OCI-LY7 (cell line): ENCODE measurements around the gene ATP1B1.

Source experiments
- CTCF ChIP-seq: fragments of 200-600 bp; sonication (generic); conservative IDR thresholded peaks from 2 replicates; pipeline ENCODE4 v1.5.1; 2014; ENCODE audit warnings: mild to moderate bottlenecking, antibody characterized with exemption, low read length, moderate library complexity, mixed read lengths
- EZH2phosphoT487 ChIP-seq: fragments of 200-600 bp; sonication (generic); IDR thresholded peaks from 2 replicates; pipeline ENCODE4 v1.6.1; 2018; ENCODE audit warnings: low read depth, borderline replicate concordance, mild to moderate bottlenecking, mixed run types, antibody characterized with exemption, low read length, moderate library complexity, mixed read lengths

GRCh38 chr1:169117014-169117413 is 10.5 kb downstream of the ATP1B1 start:
- TF ChIP-seq CTCF (no peak), EZH2phosphoT487 (no peak)
